ENCODE measurements around the gene ELOB. TPM values are rescaled to one million over a fixed set of nuclear protein-coding genes. Genes with fewer than 3 reads are reported as not detected.

The ELOB gene
- total RNA-seq, 1 donor from 2014 or later = 402 TPM

DNA sequence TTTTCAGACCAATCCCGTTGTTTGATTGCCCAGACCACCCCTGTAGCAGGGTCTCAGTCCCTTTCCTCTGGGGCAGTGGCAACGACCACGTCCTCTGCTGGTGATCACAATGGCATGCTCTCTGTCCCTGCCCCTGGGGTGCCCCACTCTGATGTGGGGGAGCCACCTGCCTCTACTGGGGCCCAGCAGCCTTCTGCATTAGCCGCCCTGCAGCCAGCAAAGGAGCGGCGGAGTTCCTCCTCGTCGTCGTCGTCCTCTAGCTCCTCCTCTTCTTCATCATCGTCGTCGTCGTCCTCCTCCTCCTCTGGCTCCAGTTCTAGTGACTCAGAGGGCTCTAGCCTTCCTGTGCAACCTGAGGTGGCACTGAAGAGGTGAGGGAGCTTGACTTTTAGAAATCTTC, 9.2 kb downstream of the ELOB start:
- Histone ChIP-seq H3K79me2 (ENCODE audit: low read depth) (peaks cover 64% of the 10 kb centered on the region), H3K27me3 (no peaks in the 10 kb centered on the region), H3K4me3 (no peak overlapping the region), H3F3A (ENCODE audit: low read depth) (peaks cover 74% of the 10 kb centered on the region), H3K9me3 (ENCODE audit: low read depth) (no peaks in the 10 kb centered on the region), H3K4me1 (no peaks in the 10 kb centered on the region), H3K27ac (no peak overlapping the region), H4K20me1 (ENCODE audit: low read depth) (peaks cover 69% of the 10 kb centered on the region), H3K4me2 (no peak overlapping the region), H3K36me3 (peaks cover 21% of the 10 kb centered on the region), H2AFZ (replicated peaks) (no peak overlapping the region), H3K9ac (no peak overlapping the region)
- Mint-ChIP-seq H3K9me3 (peaks cover 22% of the 10 kb centered on the region), H3K27me3 (ENCODE audit: insufficient read depth, low read depth) (peaks cover 23% of the 10 kb centered on the region), H3K36me3 (peaks cover 65% of the 10 kb centered on the region), H3K27ac (no peak overlapping the region), H3K4me3 (no peak overlapping the region), H3K4me1 (peaks cover 6% of the 10 kb centered on the region)
- TF ChIP-seq EZH2phosphoT487 (IDR thresholded peaks at IDR 0.05) (no peak), EZH2 (IDR thresholded peaks at IDR 0.05) (no peak)
- TF ChIP-seq, protein P1, sequence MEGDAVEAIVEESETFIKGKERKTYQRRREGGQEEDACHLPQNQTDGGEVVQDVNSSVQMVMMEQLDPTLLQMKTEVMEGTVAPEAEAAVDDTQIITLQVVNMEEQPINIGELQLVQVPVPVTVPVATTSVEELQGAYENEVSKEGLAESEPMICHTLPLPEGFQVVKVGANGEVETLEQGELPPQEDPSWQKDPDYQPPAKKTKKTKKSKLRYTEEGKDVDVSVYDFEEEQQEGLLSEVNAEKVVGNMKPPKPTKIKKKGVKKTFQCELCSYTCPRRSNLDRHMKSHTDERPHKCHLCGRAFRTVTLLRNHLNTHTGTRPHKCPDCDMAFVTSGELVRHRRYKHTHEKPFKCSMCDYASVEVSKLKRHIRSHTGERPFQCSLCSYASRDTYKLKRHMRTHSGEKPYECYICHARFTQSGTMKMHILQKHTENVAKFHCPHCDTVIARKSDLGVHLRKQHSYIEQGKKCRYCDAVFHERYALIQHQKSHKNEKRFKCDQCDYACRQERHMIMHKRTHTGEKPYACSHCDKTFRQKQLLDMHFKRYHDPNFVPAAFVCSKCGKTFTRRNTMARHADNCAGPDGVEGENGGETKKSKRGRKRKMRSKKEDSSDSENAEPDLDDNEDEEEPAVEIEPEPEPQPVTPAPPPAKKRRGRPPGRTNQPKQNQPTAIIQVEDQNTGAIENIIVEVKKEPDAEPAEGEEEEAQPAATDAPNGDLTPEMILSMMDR (IDR thresholded peaks at IDR 0.05) = no peak
- no peak for DNase-seq (ENCODE audit: low spot score)

DNA sequence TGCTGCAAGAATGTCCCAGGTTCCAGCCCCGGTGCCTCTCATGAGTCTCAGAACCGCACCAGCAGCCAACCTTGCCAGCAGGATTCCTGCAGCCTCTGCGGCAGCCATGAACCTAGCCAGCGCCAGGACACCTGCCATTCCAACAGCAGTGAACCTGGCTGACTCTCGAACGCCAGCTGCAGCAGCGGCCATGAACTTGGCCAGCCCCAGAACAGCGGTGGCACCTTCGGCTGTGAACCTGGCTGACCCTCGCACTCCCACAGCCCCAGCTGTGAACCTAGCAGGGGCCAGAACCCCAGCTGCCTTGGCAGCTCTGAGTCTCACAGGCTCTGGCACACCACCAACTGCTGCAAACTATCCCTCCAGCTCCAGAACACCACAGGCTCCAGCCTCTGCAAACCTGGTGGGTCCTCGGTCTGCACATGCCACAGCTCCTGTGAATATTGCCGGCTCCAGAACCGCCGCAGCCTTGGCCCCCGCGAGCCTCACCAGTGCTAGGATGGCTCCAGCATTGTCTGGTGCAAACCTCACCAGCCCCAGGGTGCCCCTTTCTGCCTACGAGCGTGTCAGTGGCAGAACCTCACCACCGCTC, 9.8 kb downstream of the ELOB start:
- Mint-ChIP-seq H3K36me3 (peaks cover 72% of the 10 kb centered on the region), H3K9me3 (peaks cover 28% of the 10 kb centered on the region), H3K4me3 (no peak overlapping the region), H3K27me3 (ENCODE audit: insufficient read depth, low read depth) (peaks cover 28% of the 10 kb centered on the region), H3K4me1 (peaks cover 6% of the 10 kb centered on the region), H3K27ac (no peak overlapping the region)
- Histone ChIP-seq H3K4me2 (no peak overlapping the region), H3K27ac (no peak overlapping the region), H3K79me2 (ENCODE audit: low read depth) (peaks cover 71% of the 10 kb centered on the region), H3K27me3 (no peaks in the 10 kb centered on the region), H3K4me3 (no peak overlapping the region), H3F3A (ENCODE audit: low read depth) (peaks cover 74% of the 10 kb centered on the region), H4K20me1 (ENCODE audit: low read depth) (peaks cover 63% of the 10 kb centered on the region), H3K4me1 (no peaks in the 10 kb centered on the region), H3K9ac (no peak overlapping the region), H2AFZ (replicated peaks) (no peak overlapping the region), H3K9me3 (ENCODE audit: low read depth) (no peaks in the 10 kb centered on the region), H3K36me3 (peaks cover 28% of the 10 kb centered on the region)
- DNase-seq (ENCODE audit: low spot score) = no peak
- TF ChIP-seq EZH2 (IDR thresholded peaks at IDR 0.05) (no peak), EZH2phosphoT487 (IDR thresholded peaks at IDR 0.05) (no peak)
- TF ChIP-seq, protein P1 (IDR thresholded peaks at IDR 0.05) = no peak

GRCh38 chr16:2766430-2767139, 10.5 kb downstream of the ELOB start:
- Histone ChIP-seq H4K20me1 (ENCODE audit: low read depth) (peaks cover 57% of the 10 kb centered on the region), H3K9me3 (ENCODE audit: low read depth) (no peaks in the 10 kb centered on the region), H3K9ac (no peak overlapping the region), H3K4me1 (no peaks in the 10 kb centered on the region), H3K4me2 (no peak overlapping the region), H3F3A (ENCODE audit: low read depth) (peaks cover 73% of the 10 kb centered on the region), H2AFZ (replicated peaks) (no peak overlapping the region), H3K4me3 (no peak overlapping the region), H3K27me3 (no peaks in the 10 kb centered on the region), H3K79me2 (ENCODE audit: low read depth) (peaks cover 78% of the 10 kb centered on the region), H3K36me3 (peaks cover 34% of the 10 kb centered on the region), H3K27ac (no peak overlapping the region)
- H3K9me3 Mint-ChIP-seq = peaks cover 35% of the 10 kb centered on the region
- H3K36me3 Mint-ChIP-seq = peaks cover 74% of the 10 kb centered on the region
- peak overlapping the region; percentile 39 for H3K4me3 Mint-ChIP-seq
- peaks cover 28% of the 10 kb centered on the region for H3K27me3 Mint-ChIP-seq (ENCODE audit: insufficient read depth, low read depth)
- H3K4me1 Mint-ChIP-seq = peaks cover 6% of the 10 kb centered on the region
- TF ChIP-seq, protein P1 (IDR thresholded peaks at IDR 0.05) = no peak
- TF ChIP-seq EZH2 (IDR thresholded peaks at IDR 0.05) = no peak
- TF ChIP-seq EZH2phosphoT487 (IDR thresholded peaks at IDR 0.05) = no peak
- no peak for DNase-seq (ENCODE audit: low spot score)
- no peak overlapping the region for H3K27ac Mint-ChIP-seq

Measured in neural progenitor cell (in vitro differentiated cells).